HG03103 (cell line): ENCODE data around the gene MMP17.

Source experiments
- ATAC-seq: cut with Tn5 transposase; IDR thresholded peaks from one replicate; pipeline ENCODE4 v1.9.1; 2021; ENCODE audit warnings: low read depth; ENCODE audit not compliant: unreplicated experiment

Gene MMP17

GRCh38 chr12:131847456-131847855 lies 19.3 kb downstream of the MMP17 start:
- ATAC-seq: no peak

- no peak for ATAC-seq
Observed at GRCh38 chr12:131848753-131849152, 20.6 kb downstream of the MMP17 start.

GRCh38 chr12:131849700-131850553 lies 21.7 kb downstream of the MMP17 start:
- ATAC-seq: no peak

GRCh38 chr12:131850856-131851559 lies 22.8 kb downstream of the MMP17 start:
- no peak for ATAC-seq

- no peak for ATAC-seq
Observed at GRCh38 chr12:131851741-131852550, 23.8 kb downstream of the MMP17 start.

- no peak for ATAC-seq
Observed at GRCh38 chr12:131852551-131853299, 24.5 kb downstream of the MMP17 start.

GRCh38 chr12:131853832-131854797 lies 25.9 kb downstream of the MMP17 start:
- ATAC-seq: no peak

- ATAC-seq: no peak
Observed at GRCh38 chr12:131854861-131855476, 26.8 kb downstream of the MMP17 start.

- no peak for ATAC-seq
Observed at GRCh38 chr12:131855521-131856142, 27.4 kb downstream of the MMP17 start.

GRCh38 chr12:131856366-131857097 lies 28.3 kb downstream of the MMP17 start:
- no peak for ATAC-seq

- ATAC-seq: no peak
Observed at GRCh38 chr12:131857908-131858850, 30.0 kb downstream of the MMP17 start.

- no peak for ATAC-seq
Observed at GRCh38 chr12:131860472-131861260, 32.5 kb downstream of the MMP17 start.

- ATAC-seq: no peak
Observed at GRCh38 chr12:131861261-131862083, 33.3 kb downstream of the MMP17 start.

GRCh38 chr12:131862084-131862441 lies 33.9 kb downstream of the MMP17 start:
- no peak for ATAC-seq

- no peak for ATAC-seq
Observed at GRCh38 chr12:131862600-131862993, 34.4 kb downstream of the MMP17 start.
